Kidney epithelial cell (primary cell): Measurements from ENCODE around the gene ITPRIPL1. TPM values are rescaled to one million over a fixed set of nuclear protein-coding genes. Genes with fewer than 3 reads are reported as not detected.

Experiments used
- DNase-seq: peaks from one replicate; pipeline ENCODE4 v3.0.0-alpha.2; 2010; ENCODE audit warnings: low read depth
- H3K27me3 ChIP-seq: 2 replicates; pipeline ENCODE4 v1.6.0; 2011; ENCODE audit warnings: low read length; ENCODE audit not compliant: control insufficient read depth, insufficient read depth
- H3K36me3 ChIP-seq: 2 replicates; pipeline ENCODE4 v1.5.1; 2011; ENCODE audit warnings: low read length; ENCODE audit not compliant: control insufficient read depth, insufficient read depth
- H3K4me3 ChIP-seq: 2 replicates; pipeline ENCODE4 v1.5.1; 2011; ENCODE audit warnings: low read depth, mild to moderate bottlenecking, control low read depth, low read length
- total RNA-seq: library from RNA; depleted of rRNA; stranded (reverse); fragments of >200 nt; gene quantifications from 2 replicates; pipeline ENCODE4 v1.2.3, GENCODE V29; 2015
- TF ChIP-seq, protein P1 (sequence below): IDR thresholded peaks from 2 replicates; pipeline ENCODE4 v1.5.1; 2011; ENCODE audit warnings: mild to moderate bottlenecking, moderate library complexity, low read length, control low read depth, inconsistent platforms; ENCODE audit not compliant: insufficient read depth, poor library complexity, severe bottlenecking

ITPRIPL1 gene
- total RNA-seq, 1 donor from 2014 or later = 5.1 TPM

DNA sequence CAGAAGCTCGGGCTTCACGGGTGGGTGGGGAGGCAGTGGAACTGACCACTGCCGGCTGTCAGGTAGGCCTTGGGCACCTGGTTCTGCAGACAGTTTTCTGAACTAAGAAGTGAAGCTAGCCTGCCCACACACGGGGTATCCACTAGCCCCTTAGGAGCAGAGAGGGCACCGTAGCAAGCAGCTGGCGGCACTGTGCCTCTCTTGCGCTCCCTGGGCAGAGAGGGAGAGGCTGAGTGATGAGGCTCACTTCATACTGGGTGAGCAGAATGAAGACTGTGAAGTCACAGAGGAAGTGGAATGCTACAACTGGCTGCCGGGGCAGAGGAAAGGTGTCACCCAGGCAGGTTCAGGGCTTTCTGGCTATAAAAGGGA lies 753 bp downstream of the ITPRIPL1 start:
- DNase-seq = no peak
- Histone ChIP-seq H3K36me3 (no peaks in the 10 kb centered on the region), H3K4me3 (peak overlapping the region; percentile 49), H3K27me3 (peaks cover 13% of the 10 kb centered on the region)
- TF ChIP-seq, protein P1, sequence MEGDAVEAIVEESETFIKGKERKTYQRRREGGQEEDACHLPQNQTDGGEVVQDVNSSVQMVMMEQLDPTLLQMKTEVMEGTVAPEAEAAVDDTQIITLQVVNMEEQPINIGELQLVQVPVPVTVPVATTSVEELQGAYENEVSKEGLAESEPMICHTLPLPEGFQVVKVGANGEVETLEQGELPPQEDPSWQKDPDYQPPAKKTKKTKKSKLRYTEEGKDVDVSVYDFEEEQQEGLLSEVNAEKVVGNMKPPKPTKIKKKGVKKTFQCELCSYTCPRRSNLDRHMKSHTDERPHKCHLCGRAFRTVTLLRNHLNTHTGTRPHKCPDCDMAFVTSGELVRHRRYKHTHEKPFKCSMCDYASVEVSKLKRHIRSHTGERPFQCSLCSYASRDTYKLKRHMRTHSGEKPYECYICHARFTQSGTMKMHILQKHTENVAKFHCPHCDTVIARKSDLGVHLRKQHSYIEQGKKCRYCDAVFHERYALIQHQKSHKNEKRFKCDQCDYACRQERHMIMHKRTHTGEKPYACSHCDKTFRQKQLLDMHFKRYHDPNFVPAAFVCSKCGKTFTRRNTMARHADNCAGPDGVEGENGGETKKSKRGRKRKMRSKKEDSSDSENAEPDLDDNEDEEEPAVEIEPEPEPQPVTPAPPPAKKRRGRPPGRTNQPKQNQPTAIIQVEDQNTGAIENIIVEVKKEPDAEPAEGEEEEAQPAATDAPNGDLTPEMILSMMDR = no peak

- no peak for DNase-seq
- H3K27me3 ChIP-seq = peaks cover 8% of the 10 kb centered on the region
- TF ChIP-seq, protein P1 = no peak
- no peaks in the 10 kb centered on the region for H3K36me3 ChIP-seq
- no peak overlapping the region for H3K4me3 ChIP-seq
These were observed 1.4 kb downstream of the ITPRIPL1 start for GRCh38 chr2:96326564-96326963.

DNA sequence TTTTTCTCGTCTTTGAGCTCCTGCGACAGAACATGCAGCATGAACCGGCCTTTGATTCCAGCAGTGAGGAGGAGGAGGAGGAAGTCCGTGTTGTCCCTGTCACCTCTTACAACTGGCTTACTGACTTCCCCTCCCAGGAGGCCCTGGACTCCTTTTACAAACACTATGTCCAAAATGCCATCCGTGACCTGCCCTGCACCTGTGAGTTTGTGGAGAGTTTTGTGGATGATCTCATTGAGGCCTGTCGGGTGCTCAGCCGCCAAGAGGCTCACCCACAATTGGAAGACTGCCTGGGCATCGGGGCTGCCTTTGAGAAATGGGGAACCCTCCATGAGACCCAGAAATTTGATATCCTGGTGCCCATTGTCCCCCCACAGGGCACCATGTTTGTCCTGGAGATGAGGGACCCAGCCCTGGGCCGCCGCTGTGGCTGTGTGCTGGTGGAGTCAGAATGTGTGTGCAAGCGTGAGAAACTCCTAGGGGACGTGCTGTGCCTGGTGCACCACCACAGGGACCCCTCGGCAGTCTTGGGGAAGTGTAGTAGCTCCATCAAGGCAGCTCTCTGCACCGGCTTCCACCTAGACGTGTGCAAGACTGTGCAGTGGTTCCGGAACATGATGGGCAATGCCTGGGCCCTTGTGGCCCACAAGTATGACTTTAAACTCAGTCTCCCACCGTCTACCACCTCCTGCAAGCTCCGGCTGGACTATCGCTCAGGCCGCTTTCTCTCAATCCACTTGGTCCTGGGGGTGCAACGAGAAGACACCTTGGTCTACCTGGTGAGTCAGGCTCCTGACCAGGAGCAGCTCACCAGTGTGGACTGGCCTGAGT lies 2.1 kb downstream of the ITPRIPL1 start:
- no peak for DNase-seq
- Histone ChIP-seq H3K4me3 (no peak overlapping the region), H3K27me3 (peaks cover 2% of the 10 kb centered on the region), H3K36me3 (no peaks in the 10 kb centered on the region)
- TF ChIP-seq, protein P1 = no peak

GRCh38 chr2:96329456-96329855 lies 4.3 kb downstream of the ITPRIPL1 start:
- no peaks in the 10 kb centered on the region for H3K36me3 ChIP-seq
- no peaks in the 10 kb centered on the region for H3K27me3 ChIP-seq
- TF ChIP-seq, protein P1 = no peak
- H3K4me3 ChIP-seq = no peak overlapping the region
- DNase-seq = no peak

GRCh38 chr2:96329874-96330273 lies 4.8 kb downstream of the ITPRIPL1 start:
- no peak overlapping the region for H3K4me3 ChIP-seq
- no peak for DNase-seq
- TF ChIP-seq, protein P1 = no peak
- no peaks in the 10 kb centered on the region for H3K27me3 ChIP-seq
- no peaks in the 10 kb centered on the region for H3K36me3 ChIP-seq

- no peak for DNase-seq
- Histone ChIP-seq H3K36me3 (no peaks in the 10 kb centered on the region), H3K27me3 (no peaks in the 10 kb centered on the region)
These were observed 5.3 kb downstream of the ITPRIPL1 start for GRCh38 chr2:96330407-96330806.

More at GRCh38 chr2:96330407-96330806, 5.3 kb downstream of the ITPRIPL1 start:
- H3K4me3 ChIP-seq = no peak overlapping the region
- TF ChIP-seq, protein P1 = no peak
